ENCODE measurements around the gene ELMOD2. TPM values are rescaled to one million over a fixed set of nuclear protein-coding genes. Genes with fewer than 3 reads are reported as not detected.

Gene ELMOD2
- 22.2 and 26.1 TPM in 2 replicates for total RNA-seq

GRCh38 chr4:140523857-140524742 lies at the start of gene ELMOD2:
ELMOD2 (plus strand) TSS chr4:140524168; CDS start chr4:140525429, 1,261 bp downstream.

GRCh38 chr4:140497747-140498636 lies 26.0 kb upstream of the ELMOD2 start, which contains the start of gene MGAT4D:
MGAT4D (minus strand) TSS chr4:140498293; CDS start chr4:140498222, 71 bp downstream.

GRCh38 chr4:140568507-140569306 lies 44.7 kb downstream of the ELMOD2 start, which contains the start of gene UCP1:
UCP1 (minus strand) TSS chr4:140568961; CDS start chr4:140568729, 232 bp downstream.

Other genes starting within 250 kb of the ELMOD2 start
- gene SCOC, start 150.5 kb upstream of the ELMOD2 start, total RNA-seq = 61.4 and 79.9 TPM in 2 replicates
- gene CLGN, start 96.5 kb upstream of the ELMOD2 start, total RNA-seq = 8.9 and 11.2 TPM in 2 replicates
- gene MGAT4D, start 25.9 kb upstream of the ELMOD2 start, total RNA-seq = not detected in 2 replicates
- gene UCP1, start 44.8 kb downstream of the ELMOD2 start, total RNA-seq = not detected in 2 replicates
- gene TBC1D9, start 232.2 kb downstream of the ELMOD2 start, total RNA-seq = 12.7 and 16.1 TPM in 2 replicates

All from myometrial cell (primary cell).